OCI-LY3 (cell line): ENCODE measurements around the gene KEL.

ENCODE experiments used
- H2AFZ ChIP-seq: fragments of 200-600, 300-600 bp; shearing (Covaris generic); 2 replicates; pipeline ENCODE4 v1.6.0; 2014; ENCODE audit warnings: antibody characterized with exemption, low read depth, low read length
- H3K27ac ChIP-seq: fragments of 200-600, 300-600 bp; sonication (generic); 2 replicates; pipeline ENCODE4 v1.5.1; 2014; ENCODE audit warnings: mild to moderate bottlenecking, low read length, moderate library complexity, mixed read lengths
- H3K27me3 ChIP-seq: fragments of 200-600, 300-600 bp; sonication (generic); 2 replicates; pipeline ENCODE4 v1.6.1; 2014; ENCODE audit warnings: low read depth, low read length, mixed read lengths
- H3K36me3 ChIP-seq: fragments of 200-600, 300-600 bp; sonication (generic); replicated peaks from 2 replicates; pipeline ENCODE3; 2014; ENCODE audit warnings: low read depth, low read length, mixed read lengths
- H3K4me1 ChIP-seq: fragments of 300-600, 200-600 bp; sonication (generic); 2 replicates; pipeline ENCODE4 v1.6.1; 2014; ENCODE audit warnings: low read length, mixed read lengths
- H3K4me2 ChIP-seq: fragments of 200-600, 300-600 bp; sonication (generic); 2 replicates; pipeline ENCODE4 v1.6.1; 2014; ENCODE audit warnings: low read length, mixed read lengths
- H3K4me3 ChIP-seq: fragments of 300-600, 200-600 bp; sonication (generic); 2 replicates; pipeline ENCODE4 v1.5.1; 2014; ENCODE audit warnings: antibody characterized with exemption, mild to moderate bottlenecking, low read length, moderate library complexity
- H3K79me2 ChIP-seq: fragments of 300-600, 200-600 bp; shearing (Covaris generic); 2 replicates; pipeline ENCODE4 v1.6.1; 2014; ENCODE audit warnings: mild to moderate bottlenecking, low read length, mixed read lengths
- H3K9ac ChIP-seq: fragments of 300-600, 200-600 bp; shearing (Covaris generic); 2 replicates; pipeline ENCODE4 v1.6.0; 2014; ENCODE audit warnings: mild to moderate bottlenecking, low read length, moderate library complexity
- H3K9me3 ChIP-seq: fragments of 200-600, 300-600 bp; shearing (Covaris generic); 2 replicates; pipeline ENCODE4 v1.6.1; 2014; ENCODE audit warnings: low read length, mixed read lengths; ENCODE audit not compliant: insufficient read depth
- H4K20me1 ChIP-seq: fragments of 200-600, 300-600 bp; sonication (generic); 2 replicates; pipeline ENCODE4 v1.6.1; 2016; ENCODE audit warnings: low read length, mixed read lengths; ENCODE audit not compliant: insufficient read depth
- EZH2phosphoT487 ChIP-seq: fragments of 200-600 bp; shearing (Covaris generic); IDR thresholded peaks from 2 replicates; pipeline ENCODE4 v1.6.1; 2018; ENCODE audit warnings: antibody characterized with exemption, mixed run types, low read depth
- TF ChIP-seq, protein P1 (sequence below): fragments of 200-600, 300-600 bp; sonication (generic); IDR thresholded peaks from 2 replicates; pipeline ENCODE4 v1.5.1; 2014; ENCODE audit warnings: antibody characterized with exemption, low read length, low read depth

Gene KEL

DNA sequence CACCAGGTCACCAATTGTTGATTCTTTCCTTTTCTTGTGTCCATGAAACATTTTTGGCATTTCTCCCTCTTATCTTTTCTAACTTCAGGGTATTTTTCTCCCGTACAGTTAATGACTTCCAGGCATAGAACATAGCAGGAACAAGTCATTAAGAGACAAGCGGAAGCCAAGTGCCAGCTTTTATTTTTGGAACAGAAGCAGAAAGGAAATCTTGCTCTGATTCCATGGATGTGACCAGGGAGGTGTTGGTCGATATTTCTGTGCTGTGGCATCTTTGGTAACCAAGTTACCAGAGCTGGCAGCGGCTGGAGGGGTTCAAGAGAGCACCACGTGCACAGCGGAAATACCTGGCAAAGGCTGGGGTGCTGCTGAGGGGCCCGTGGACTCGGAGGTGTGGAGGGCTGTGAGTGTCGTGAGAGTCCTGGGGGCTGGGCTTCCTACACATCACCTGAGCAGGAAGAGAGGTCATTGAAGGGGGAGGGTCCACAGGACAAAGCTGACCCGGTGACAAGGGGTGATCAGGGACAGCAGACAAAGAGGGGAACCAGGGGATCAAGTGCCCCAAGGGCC is 21.1 kb downstream of the KEL start:
- Histone ChIP-seq H3K27me3 (0 out of 2 replicates have a peak, but pooled peaks cover 3% of the 10 kb centered on the region), H3K79me2 (no peaks in the 10 kb centered on the region), H3K27ac (no peak overlapping the region), H3K9ac (no peak overlapping the region), H3K4me2 (no peak overlapping the region), H3K36me3 (no peaks in the 10 kb centered on the region), H2AFZ (no peak overlapping the region), H3K9me3 (no peaks in the 10 kb centered on the region), H3K4me1 (peaks cover 4% of the 10 kb centered on the region; the same call in 1 of the 2 replicates), H3K4me3 (no peak overlapping the region), H4K20me1 (no peaks in the 10 kb centered on the region)
- TF ChIP-seq EZH2phosphoT487 = no peak
- TF ChIP-seq, protein P1, sequence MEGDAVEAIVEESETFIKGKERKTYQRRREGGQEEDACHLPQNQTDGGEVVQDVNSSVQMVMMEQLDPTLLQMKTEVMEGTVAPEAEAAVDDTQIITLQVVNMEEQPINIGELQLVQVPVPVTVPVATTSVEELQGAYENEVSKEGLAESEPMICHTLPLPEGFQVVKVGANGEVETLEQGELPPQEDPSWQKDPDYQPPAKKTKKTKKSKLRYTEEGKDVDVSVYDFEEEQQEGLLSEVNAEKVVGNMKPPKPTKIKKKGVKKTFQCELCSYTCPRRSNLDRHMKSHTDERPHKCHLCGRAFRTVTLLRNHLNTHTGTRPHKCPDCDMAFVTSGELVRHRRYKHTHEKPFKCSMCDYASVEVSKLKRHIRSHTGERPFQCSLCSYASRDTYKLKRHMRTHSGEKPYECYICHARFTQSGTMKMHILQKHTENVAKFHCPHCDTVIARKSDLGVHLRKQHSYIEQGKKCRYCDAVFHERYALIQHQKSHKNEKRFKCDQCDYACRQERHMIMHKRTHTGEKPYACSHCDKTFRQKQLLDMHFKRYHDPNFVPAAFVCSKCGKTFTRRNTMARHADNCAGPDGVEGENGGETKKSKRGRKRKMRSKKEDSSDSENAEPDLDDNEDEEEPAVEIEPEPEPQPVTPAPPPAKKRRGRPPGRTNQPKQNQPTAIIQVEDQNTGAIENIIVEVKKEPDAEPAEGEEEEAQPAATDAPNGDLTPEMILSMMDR = no peak

DNA sequence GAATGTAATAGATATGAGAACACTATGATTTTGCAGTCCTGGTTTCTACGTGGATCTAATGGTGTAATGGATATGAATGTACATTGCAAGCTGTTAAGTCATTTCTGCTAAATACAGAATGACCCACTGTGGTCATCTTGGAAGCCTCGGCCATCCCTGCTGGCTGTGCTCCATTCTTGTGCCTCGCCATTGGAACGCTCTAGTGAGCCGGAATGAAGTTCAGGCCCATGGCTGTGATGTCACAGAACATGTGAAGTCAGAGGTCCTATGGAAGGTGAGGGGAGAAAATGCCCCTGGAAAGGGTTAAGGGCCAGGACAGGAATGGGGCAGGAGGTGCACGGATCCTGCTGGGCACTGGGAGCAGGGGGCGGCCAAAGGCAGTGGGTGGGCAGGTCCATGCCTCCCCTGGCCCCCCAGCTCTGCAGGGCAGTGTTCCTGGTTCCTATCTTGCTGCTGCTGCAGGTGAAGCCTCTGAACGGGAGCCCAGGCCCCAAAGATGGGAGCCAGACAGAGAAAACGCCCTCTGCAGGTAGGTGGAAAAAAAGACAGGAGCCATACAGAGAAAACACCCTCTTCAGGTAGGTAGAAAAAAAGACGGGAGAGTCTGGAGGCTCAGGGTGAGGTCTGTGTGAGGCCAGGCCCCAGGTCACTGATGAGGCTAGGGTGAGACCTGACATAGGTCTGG is 22.8 kb downstream of the KEL start, which contains the start of gene LLCFC1:
TSS of gene LLCFC1 (plus strand) at position 259 of the 685 bp plus-strand sequence. CDS start at position 397, 138 bp downstream.
- no peak within 1 kb of the TSS for H3K4me2 ChIP-seq
- no peaks in the 10 kb centered on the region for H3K4me1 ChIP-seq
- TF ChIP-seq EZH2phosphoT487 = no peak
- TF ChIP-seq, protein P1 = peak; percentile 59
- H4K20me1 ChIP-seq = no peaks in the 10 kb centered on the region
- H3K4me3 ChIP-seq = no peak within 1 kb of the TSS
- H3K36me3 ChIP-seq = no peaks in the 10 kb centered on the region
- H3K9me3 ChIP-seq = no peaks in the 10 kb centered on the region
- no peak within 1 kb of the TSS for H3K27ac ChIP-seq
- H3K27me3 ChIP-seq = 0 out of 2 replicates have a peak, but pooled peaks cover 3% of the 10 kb centered on the region
- H3K79me2 ChIP-seq = no peaks in the 10 kb centered on the region
- no peak within 1 kb of the TSS for H3K9ac ChIP-seq
- H2AFZ ChIP-seq = no peak within 1 kb of the TSS

DNA sequence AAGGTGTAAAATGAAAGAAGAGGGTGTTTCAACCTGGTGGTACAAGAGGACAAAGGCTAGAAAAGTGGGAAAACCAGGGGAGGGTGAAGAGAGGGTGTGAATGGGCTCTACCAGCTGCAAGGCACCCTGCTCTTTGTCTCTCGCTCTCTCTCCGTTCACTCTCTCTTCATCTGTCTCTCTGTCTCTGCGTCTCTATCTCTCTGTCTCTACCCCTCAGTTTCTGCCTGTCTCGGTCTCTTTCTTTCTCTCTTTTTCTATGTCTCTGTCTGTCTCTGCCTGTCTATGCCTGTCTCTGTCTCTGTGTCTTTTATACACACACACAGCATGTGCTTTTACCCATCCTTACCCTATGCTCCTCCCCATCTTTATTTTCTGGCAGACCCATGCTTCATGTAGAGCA is 23.6 kb downstream of the KEL start:
- Histone ChIP-seq H3K9ac (no peak overlapping the region), H3K9me3 (no peaks in the 10 kb centered on the region)

More for the DNA sequence above, 23.6 kb downstream of the KEL start:
- Histone ChIP-seq H3K4me3 (no peak overlapping the region), H3K27me3 (0 out of 2 replicates have a peak, but pooled peaks cover 4% of the 10 kb centered on the region), H3K36me3 (no peaks in the 10 kb centered on the region), H3K4me2 (no peak overlapping the region), H3K79me2 (no peaks in the 10 kb centered on the region), H3K27ac (no peak overlapping the region), H3K4me1 (no peaks in the 10 kb centered on the region), H4K20me1 (no peaks in the 10 kb centered on the region), H2AFZ (no peak overlapping the region)
- TF ChIP-seq EZH2phosphoT487 = no peak
- TF ChIP-seq, protein P1 = no peak
